ENCODE data around the gene TRAM2.

- TF ChIP-seq TAF1 (IDR thresholded peaks at IDR 0.05; ENCODE audit: borderline replicate concordance, low read depth, low read length) (no peak), POLR2A (IDR thresholded peaks at IDR 0.05; ENCODE audit: low read depth, low read length) (no peak)
Measured at GRCh38 chr6:52588087-52588709, 11.3 kb upstream of the TRAM2 start.
